C4-2B (cell line): ENCODE results near the gene NLRP13.

Experiments
- CTCF ChIP-seq: fragments of 450-650 bp; conservative IDR thresholded peaks from 2 replicates; pipeline ENCODE4 v1.5.1; 2017; ENCODE audit warnings: mild to moderate bottlenecking
- ZFX ChIP-seq: fragments of 450-650 bp; IDR thresholded peaks from 2 replicates; pipeline ENCODE4 v1.6.1; 2017

DNA sequence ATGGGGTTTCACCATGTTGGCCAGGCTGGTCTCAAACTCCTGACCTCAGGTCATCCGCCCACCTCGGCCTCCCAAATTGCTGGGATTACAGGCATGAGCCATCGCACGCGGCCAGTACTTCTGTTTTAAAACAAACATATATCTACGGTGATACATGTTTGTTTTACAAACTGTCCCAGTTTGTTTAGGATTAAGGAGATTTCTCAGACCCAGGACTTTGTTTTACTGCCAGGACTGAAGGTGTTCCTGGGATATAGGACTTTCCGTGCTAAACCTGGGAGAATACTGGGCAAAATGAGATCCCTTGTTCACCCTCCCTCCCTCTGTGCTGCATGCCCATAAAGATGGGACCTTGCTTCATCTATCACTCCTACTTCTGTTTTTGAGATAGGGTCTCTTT lies 24.3 kb upstream of the NLRP13 start:
- TF ChIP-seq CTCF: no peak
- no peak for TF ChIP-seq ZFX
